ENCODE data around the gene DPP6.
"Not testable (repeated sequence)": the region's sequence is repeated elsewhere in the genome, so short reads cannot be mapped to it uniquely, and the experiment has no call there.

DPP6 gene

GRCh38 chr7:154931906-154932305 lies 879.7 kb downstream of the DPP6 start:
- no peak overlapping the region for H3K27ac ChIP-seq (ENCODE audit: insufficient read depth in 1 of 2, low read depth in 1 of 2, low read length in 2 of 2, poor library complexity in 1 of 2, severe bottlenecking in 2 of 2)
- peaks cover 0 to 9% (median 2%) of the 10 kb centered on the region in 4 experiments for H3K36me3 ChIP-seq (ENCODE audit: control insufficient read depth in 4 of 4, insufficient read depth in 4 of 4, low read length in 3 of 4)
- no peak for DNase-seq
- 100% methylated on average over 1 of the region's 2 CpGs for WGBS (ENCODE audit: insufficient coverage)
- no peaks in the 10 kb centered on the region for H3K27me3 ChIP-seq (replicated peaks in 2 of 5; ENCODE audit: control insufficient read depth in 4 of 5, insufficient read depth in 5 of 5, low read length in 4 of 5)
- no peak overlapping the region for H3K4me3 ChIP-seq (ENCODE audit: control insufficient read depth in 1 of 7, extremely low read depth in 1 of 7, insufficient read depth in 4 of 7, low read depth in 2 of 7, low read length in 6 of 7)
- peaks cover 0 to 22% (median 16%) of the 10 kb centered on the region in 5 experiments for H3K9me3 ChIP-seq (ENCODE audit: control extremely low read depth in 1 of 5, control insufficient read depth in 4 of 5, insufficient read depth in 2 of 5, low read depth in 1 of 5, low read length in 4 of 5)
- H3K4me1 ChIP-seq (ENCODE audit: control extremely low read depth in 1 of 4, control insufficient read depth in 4 of 4, insufficient read depth in 4 of 4, low read length in 3 of 4): peaks cover 6 to 17% (median 14%) of the 10 kb centered on the region in 4 experiments
- ChIA-PET CTCF (interaction anchor here (0.9 kb wide), 1 partner anchor 8 kb away, joined by 3 read pairs; no protein-coding TSS in a partner anchor), POLR2A (no interaction called here)

GRCh38 chr7:154934353-154934952 lies 882.3 kb downstream of the DPP6 start:
- peaks cover 0 to 24% (median 16%) of the 10 kb centered on the region in 5 experiments for H3K9me3 ChIP-seq (ENCODE audit: control extremely low read depth in 1 of 5, control insufficient read depth in 4 of 5, insufficient read depth in 2 of 5, low read depth in 1 of 5, low read length in 4 of 5)
- H3K36me3 ChIP-seq (ENCODE audit: control insufficient read depth in 4 of 4, insufficient read depth in 4 of 4, low read length in 3 of 4); H3K4me3 ChIP-seq (ENCODE audit: control insufficient read depth in 1 of 7, extremely low read depth in 1 of 7, insufficient read depth in 4 of 7, low read depth in 2 of 7, low read length in 6 of 7); H3K27me3 ChIP-seq (replicated peaks in 2 of 5; ENCODE audit: control insufficient read depth in 4 of 5, insufficient read depth in 5 of 5, low read length in 4 of 5); H3K4me1 ChIP-seq (ENCODE audit: control extremely low read depth in 1 of 4, control insufficient read depth in 4 of 4, insufficient read depth in 4 of 4, low read length in 3 of 4); H3K27ac ChIP-seq (ENCODE audit: insufficient read depth in 1 of 2, low read depth in 1 of 2, low read length in 2 of 2, poor library complexity in 1 of 2, severe bottlenecking in 2 of 2); POLR2A ChIA-PET: not testable (repeated sequence)
- CTCF ChIA-PET: interaction anchor here (1.3 kb wide), 1 partner anchor 21 kb away, joined by 5 read pairs; no protein-coding TSS in a partner anchor
- peak in 1 of 3 donors; percentile 4 for DNase-seq
- 100% methylated on average over 5 of the region's 5 CpGs for WGBS (ENCODE audit: insufficient coverage)

- ChIA-PET CTCF (interaction anchor here (1.0 to 1.8 kb wide), 2 partner anchors 10 to 15 kb away, joined by 3 to 7 read pairs; no protein-coding TSS in a partner anchor), POLR2A (no interaction called here)
- WGBS (ENCODE audit: insufficient coverage): no CpG with 5 or more reads among the region's 1 CpG
- H3K4me3 ChIP-seq (ENCODE audit: control insufficient read depth in 1 of 7, extremely low read depth in 1 of 7, insufficient read depth in 4 of 7, low read depth in 2 of 7, low read length in 6 of 7): no peak overlapping the region
- no peak overlapping the region for H3K27ac ChIP-seq (ENCODE audit: insufficient read depth in 1 of 2, low read depth in 1 of 2, low read length in 2 of 2, poor library complexity in 1 of 2, severe bottlenecking in 2 of 2)
- peaks cover 0 to 22% (median 14%) of the 10 kb centered on the region in 5 experiments for H3K9me3 ChIP-seq (ENCODE audit: control extremely low read depth in 1 of 5, control insufficient read depth in 4 of 5, insufficient read depth in 2 of 5, low read depth in 1 of 5, low read length in 4 of 5)
- peaks cover 2 to 16% (median 10%) of the 10 kb centered on the region in 4 experiments for H3K36me3 ChIP-seq (ENCODE audit: control insufficient read depth in 4 of 4, insufficient read depth in 4 of 4, low read length in 3 of 4)
- H3K27me3 ChIP-seq (replicated peaks in 2 of 5; ENCODE audit: control insufficient read depth in 4 of 5, insufficient read depth in 5 of 5, low read length in 4 of 5): no peaks in the 10 kb centered on the region
- no peak for DNase-seq
- no peaks in the 10 kb centered on the region for H3K4me1 ChIP-seq (ENCODE audit: control extremely low read depth in 1 of 4, control insufficient read depth in 4 of 4, insufficient read depth in 4 of 4, low read length in 3 of 4)
Observed at GRCh38 chr7:154937837-154938236, 885.6 kb downstream of the DPP6 start.

GRCh38 chr7:154942691-154943090 lies 890.5 kb downstream of the DPP6 start:
- H3K36me3 ChIP-seq (ENCODE audit: control insufficient read depth in 4 of 4, insufficient read depth in 4 of 4, low read length in 3 of 4): peaks cover 11 to 43% (median 37%) of the 10 kb centered on the region in 4 experiments
- no peak for DNase-seq
- H3K27ac ChIP-seq (ENCODE audit: insufficient read depth in 1 of 2, low read depth in 1 of 2, low read length in 2 of 2, poor library complexity in 1 of 2, severe bottlenecking in 2 of 2): no peak overlapping the region
- WGBS (ENCODE audit: insufficient coverage): no CpG with 5 or more reads among the region's 2 CpGs
- peaks cover 0 to 2% (median 0%) of the 10 kb centered on the region in 5 experiments for H3K9me3 ChIP-seq (ENCODE audit: control extremely low read depth in 1 of 5, control insufficient read depth in 4 of 5, insufficient read depth in 2 of 5, low read depth in 1 of 5, low read length in 4 of 5)
- CTCF ChIA-PET: interaction anchor here (1.0 to 2.9 kb wide), 4 partner anchors 10 to 414 kb away, joined by 3 to 15 read pairs (median 12); no protein-coding TSS in a partner anchor
- no peaks in the 10 kb centered on the region for H3K27me3 ChIP-seq (replicated peaks in 2 of 5; ENCODE audit: control insufficient read depth in 4 of 5, insufficient read depth in 5 of 5, low read length in 4 of 5)
- POLR2A ChIA-PET: no interaction called here
- no peak overlapping the region for H3K4me3 ChIP-seq (ENCODE audit: control insufficient read depth in 1 of 7, extremely low read depth in 1 of 7, insufficient read depth in 4 of 7, low read depth in 2 of 7, low read length in 6 of 7)
- no peaks in the 10 kb centered on the region for H3K4me1 ChIP-seq (ENCODE audit: control extremely low read depth in 1 of 4, control insufficient read depth in 4 of 4, insufficient read depth in 4 of 4, low read length in 3 of 4)
